HG03469 (cell line): ENCODE results near the gene ASF1B.

Experiments used
- ATAC-seq: cut with Tn5 transposase; IDR thresholded peaks from one replicate; pipeline ENCODE4 v1.9.1; 2021; ENCODE audit warnings: mild to moderate bottlenecking, moderate library complexity, moderate number of reproducible peaks; ENCODE audit not compliant: unreplicated experiment

The ASF1B gene

DNA sequence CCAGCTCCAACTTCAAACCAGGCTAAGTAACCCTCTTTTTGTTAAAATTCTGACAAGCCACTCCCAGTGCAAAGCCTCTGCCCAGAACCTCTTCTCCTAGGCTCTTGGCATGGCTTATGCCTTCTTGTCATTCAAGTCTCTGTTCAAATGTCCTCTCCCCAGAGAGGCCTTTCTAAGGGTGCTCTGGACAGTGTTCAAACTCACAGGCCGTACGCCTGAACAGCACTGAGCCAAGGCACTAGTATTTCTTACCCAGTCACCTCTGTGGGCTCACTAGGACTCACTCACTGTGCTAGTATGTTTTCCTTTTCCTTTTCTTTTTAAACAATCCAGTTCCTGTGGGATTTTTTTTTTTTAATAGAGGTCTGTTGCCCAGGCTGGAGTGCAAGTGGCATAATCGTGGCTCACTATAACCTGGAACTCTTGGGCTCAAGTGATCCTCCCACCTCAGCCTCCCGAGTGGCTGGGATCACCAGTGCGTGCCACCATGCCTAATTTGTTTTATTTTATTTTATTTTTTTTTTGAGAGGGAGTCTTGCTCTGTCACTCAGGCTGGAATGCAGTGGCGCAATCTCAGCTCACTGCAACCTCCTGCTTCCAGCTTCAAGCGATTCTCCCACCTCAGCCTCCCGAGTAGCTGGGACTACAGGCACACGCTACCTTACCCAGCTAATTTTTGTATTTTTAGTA lies 2.3 kb upstream of the ASF1B start:
- no peak for ATAC-seq

GRCh38 chr19:14135985-14136508 lies 342 bp downstream of the ASF1B start:
- ATAC-seq, result no peak

- no peak for ATAC-seq
Measured at GRCh38 chr19:14135355-14135754, 1.0 kb downstream of the ASF1B start.

DNA sequence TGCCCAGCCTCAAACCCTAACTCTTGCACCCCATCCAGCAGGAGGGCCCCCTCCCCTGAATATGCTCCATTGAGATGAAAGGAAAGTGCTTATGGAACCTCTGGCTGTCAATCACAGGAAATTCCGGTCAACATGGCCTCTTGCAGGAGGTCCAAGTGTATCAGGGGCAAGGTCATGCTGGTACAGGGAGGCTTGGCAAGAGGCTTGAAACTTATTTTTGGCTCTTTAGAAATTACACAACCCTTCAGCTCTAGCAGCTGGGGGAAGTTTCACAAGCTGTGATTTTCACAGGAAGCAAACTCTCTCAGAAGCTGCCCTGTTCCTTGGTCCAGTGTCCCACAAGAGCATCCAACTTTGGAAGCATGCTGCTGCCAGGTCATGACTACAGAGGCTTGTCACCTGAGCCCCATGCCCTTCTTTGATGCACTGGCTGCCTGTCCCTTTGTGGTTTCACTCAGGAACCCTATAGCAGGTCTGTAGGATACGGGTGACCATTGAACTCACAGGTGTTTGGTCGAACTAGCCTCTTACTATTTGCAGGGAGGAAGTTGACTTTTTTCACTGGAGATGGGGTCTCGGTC lies 8.4 kb downstream of the ASF1B start:
- no peak for ATAC-seq

- no peak for ATAC-seq
Measured at GRCh38 chr19:14127176-14127575, 9.2 kb downstream of the ASF1B start.

DNA sequence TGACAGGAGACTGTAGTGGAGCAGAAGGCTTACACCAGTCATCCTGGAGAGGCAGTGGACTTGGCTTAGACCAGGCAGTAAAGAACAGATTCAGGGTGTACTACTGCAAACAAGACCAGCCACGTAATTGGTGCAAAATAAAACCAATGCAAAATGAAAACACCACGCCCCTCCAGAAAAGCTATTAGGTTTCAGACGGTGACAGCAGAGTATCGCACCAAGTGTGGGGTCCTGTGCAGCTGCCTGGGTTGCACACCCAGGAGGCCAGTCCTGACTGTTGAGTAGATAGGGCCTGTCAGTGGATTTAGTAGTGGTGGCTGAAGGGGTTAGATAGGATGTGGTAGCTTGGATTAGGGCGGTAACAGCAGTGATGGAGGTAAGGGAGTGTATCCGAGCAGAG lies 13.5 kb downstream of the ASF1B start:
- ATAC-seq, result no peak

DNA sequence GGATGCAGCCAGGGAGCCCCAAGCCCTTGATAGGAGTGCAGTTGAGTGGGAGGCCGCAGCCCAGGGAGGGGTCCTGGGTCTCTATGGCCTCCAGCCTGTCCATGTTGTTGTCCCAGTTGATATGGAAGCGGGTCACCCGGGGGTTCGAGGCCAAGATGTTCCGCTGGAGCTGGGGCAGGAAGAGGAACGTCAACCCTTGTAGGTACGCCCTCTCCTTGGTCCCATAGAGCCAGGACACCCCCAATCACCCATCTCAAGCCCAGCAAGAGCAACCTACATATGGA lies 15.9 kb downstream of the ASF1B start:
- ATAC-seq, result no peak

DNA sequence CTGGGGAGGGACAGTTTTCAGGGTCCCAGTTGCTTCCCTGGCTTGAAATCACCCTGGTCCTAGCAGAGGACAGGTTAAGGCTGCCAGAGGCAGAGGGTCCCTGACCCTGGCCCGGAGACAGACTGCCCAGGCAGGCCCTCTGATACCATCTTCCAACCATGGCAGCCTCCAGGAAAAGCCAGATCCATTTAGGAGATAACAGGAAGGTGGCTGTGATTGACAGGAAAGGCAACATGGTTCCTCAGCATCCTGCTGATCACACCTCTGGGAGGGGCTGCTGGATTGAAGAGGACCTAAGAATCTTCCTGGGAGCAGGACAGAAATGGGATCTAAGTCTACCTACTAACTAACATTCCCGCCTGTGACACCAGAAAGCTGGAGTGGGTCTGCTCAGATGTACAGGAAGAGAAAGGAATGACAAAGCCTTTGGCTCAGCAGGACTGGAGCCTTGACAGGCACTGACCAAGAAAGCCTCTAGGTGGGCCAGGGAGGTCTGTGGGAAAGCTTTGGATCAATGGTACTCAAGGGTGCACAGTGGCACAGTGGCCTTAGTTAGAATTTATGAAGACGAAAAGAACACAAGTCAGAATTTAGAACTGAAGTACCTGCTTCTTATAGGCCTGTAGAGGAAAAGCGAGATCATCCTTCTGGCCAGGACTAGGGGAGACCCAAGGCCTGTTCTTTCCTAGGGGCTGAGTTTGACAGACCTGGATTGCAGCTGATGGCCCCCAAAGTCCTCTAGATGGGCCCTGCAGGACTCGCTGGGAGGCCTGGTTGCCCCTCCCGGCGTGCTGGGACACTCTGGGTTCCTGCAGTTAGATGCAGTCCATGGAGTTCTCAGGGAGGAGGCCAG lies 16.5 kb downstream of the ASF1B start:
- no peak for ATAC-seq

DNA sequence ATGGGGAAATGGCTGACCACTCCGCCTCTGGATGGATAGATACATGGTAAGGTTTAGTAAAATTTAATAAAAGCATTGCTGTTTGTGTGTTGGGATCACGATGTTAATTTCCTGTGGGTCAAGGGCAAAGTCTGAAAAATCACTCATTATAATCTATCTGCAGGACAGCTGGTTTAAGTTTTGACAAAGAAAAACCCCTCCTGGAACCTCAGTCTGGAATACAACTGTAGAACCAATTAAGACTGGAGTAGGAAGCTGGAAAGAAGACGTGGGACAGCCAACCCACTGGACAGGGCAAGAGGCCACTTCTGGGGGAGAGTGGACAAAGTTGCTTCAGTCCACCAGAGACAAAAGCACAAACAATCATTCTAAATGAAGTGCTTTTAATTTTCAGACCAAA lies 17.2 kb downstream of the ASF1B start:
- ATAC-seq, result no peak

- ATAC-seq, result no peak
Measured at GRCh38 chr19:14118165-14119051, 18.0 kb downstream of the ASF1B start.

DNA sequence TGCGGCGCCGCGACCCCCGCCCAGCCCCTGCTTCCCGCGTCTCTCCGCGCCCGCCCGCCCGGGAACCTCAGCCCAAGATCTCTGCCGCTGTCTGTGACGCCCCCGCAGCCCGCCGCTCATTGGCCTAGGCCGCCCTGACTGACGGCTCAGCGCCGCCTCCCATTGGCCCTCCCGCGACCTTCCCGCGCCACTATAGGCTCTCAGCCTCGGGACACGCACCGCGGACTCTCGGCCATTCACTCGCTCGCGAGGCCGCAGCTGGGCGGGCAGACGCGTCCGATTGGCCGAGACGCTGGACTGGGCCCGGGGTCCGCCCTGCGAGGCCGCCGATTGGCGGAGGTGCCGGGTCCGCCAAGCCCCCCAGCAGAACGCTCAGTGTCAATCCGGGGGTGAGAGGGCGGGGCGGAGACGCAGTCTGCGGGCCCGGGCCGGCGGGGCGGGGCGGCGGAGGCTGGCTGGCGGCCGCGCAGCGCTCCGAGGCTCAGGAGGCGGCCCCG lies 18.7 kb downstream of the ASF1B start, which contains the start of gene PRKACA:
Gene PRKACA (minus strand): TSS at position 95 of the 497 bp plus-strand sequence. CDS start 215 bp downstream, outside the sequence.
- ATAC-seq, result peak; percentile 75

DNA sequence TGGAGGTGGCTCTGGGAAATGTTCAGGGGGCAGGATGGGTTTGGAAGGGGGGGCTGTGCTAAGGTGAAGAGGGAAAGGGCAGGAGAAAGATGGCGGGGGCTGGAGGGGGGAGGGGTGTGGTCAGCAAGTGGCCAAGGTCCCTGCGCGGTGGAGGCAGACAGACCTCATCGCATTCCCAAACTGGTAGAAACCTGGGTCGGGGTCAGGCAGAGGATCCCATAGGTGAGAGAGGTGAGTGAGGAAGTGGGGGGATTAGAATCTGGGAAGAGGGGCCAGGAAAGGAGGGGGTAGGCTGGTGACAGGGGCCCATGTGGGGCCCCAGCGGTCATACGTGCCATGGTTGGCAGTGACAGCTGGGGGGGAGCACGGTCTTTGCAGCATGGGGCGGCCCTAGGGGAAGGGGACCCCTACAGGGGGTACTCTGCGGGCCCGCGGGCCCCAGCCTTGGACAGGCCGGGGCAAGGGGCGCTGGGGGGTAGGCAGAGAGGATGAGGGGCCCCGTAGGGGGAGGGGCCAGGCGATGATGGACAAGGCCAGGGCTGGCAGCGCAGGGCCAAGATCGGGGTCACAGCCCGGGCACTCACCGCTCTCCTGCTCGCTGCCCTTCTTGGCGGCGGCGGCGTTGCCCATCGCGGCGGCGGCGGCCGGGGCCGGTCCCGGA lies 19.3 kb downstream of the ASF1B start:
- ATAC-seq, result no peak

DNA sequence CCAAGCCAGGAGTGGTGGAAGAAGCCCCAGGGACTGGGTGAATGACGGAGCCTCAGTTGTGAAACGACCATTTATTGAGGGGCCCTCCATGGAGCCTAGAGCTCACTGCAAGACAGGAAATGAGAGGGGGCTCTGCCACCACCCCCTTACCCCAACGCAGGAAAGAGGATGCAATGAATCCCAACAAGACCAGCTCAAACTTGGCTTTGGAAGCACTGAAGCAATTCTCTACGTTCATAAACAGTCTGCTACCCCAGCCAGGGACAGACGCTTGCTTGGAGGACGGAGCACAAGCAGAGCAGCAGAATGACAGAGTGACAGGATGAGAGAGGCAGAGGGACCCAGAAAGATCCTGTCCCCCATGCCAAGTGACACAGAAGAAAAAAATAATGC lies 19.9 kb downstream of the ASF1B start:
- ATAC-seq, result no peak

DNA sequence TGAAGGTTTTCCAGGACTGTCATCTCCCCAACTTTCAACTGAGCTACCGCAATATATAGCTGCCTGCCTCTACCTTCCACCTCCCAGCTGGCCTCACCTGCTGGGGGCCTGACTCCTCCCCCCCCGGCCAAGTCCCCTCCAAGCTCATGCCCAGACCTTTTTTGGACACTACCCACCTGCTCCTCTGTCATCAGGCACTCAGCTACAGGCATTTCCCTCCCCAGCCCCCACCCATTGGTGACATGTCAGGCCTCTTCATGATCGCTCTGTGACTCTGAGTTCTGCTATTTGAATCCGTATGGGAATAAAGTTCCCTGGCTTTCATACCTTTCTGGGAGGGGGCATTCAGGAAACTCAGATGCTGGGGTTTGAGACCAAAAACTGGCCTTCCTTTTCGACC lies 20.6 kb downstream of the ASF1B start:
- ATAC-seq, result no peak

GRCh38 chr19:14114854-14115253 lies 21.5 kb downstream of the ASF1B start:
- no peak for ATAC-seq

DNA sequence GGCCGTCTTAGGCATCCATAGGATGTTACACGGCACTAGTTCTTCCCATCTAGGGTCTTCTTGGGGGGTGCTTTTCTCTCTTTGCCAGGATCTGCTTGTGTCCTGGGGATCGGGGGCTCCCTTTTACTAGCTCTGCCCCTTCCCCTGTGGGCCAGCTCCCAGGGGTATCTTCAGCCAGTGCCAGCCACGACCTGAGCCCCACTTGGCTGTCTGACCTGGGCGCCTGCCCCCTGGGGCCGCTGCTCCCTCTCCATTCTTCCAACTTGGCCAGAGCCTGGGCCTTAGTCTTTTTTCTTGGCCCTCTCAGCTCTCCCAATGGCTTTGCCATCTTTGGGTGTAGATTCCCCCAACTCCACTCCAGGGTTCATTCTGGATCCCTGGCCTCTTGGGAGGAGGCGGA lies 21.9 kb downstream of the ASF1B start:
- ATAC-seq, result no peak

DNA sequence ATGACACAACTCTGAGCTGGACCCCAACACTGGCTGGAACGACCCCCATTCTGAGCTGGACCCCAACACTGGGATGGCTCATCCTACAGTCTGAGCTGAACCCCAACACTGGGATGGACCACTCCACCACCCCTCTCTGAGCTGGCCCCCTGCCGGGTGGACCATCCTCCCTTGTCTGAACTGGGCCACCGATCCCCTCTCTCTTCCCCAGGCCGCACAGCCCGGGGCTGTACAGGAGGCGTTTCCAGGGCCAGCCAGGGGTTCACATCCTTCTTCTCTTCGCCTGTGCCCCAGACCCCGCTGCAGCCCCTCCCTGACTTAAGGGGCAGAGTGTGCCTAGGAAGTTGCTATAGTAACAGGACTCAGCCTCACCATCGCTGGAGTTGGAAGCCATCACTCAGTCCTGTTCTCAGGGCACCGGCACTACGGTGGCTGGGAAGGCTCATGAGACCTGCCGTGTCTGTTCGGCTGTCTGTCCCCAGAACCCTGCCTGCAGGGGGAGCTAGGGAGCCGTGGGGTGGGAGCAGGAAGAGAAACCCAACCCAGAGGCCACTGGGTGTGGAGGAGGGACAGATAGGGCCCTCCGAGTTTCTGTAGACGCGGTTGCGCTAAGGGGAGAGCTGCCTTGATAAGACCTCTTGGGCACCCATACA lies 22.5 kb downstream of the ASF1B start:
- no peak for ATAC-seq

GRCh38 chr19:14112809-14113385 lies 23.5 kb downstream of the ASF1B start:
- ATAC-seq, result no peak
